Gastrocnemius medialis (tissue), 4 donors: ENCODE results near the gene RAD23B. TPM values are rescaled to one million over a fixed set of nuclear protein-coding genes. Genes with fewer than 3 reads are reported as not detected.

Experiments used
- ATAC-seq, 2 donors: fragments of 150-250 bp; one replicate each; pipeline ENCODE4 v1.9.1; 2016
- DNase-seq, 2 donors: peaks; one replicate each; pipeline ENCODE4 v3.0.0-alpha.2; 2019
- H3K27ac ChIP-seq, 4 donors: fragments of 200-600 bp; sonication (generic); 1 replicate in 1 of 4; 2 replicates in 3 of 4; pipeline ENCODE4 v1.5.1; 2016 to 2018; ENCODE audit warnings: mild to moderate bottlenecking in 2 of 4, moderate library complexity in 1 of 4
- H3K27me3 ChIP-seq, 3 donors: fragments of 200-600 bp; sonication (generic) in 2 of 3; 1 replicate in 1 of 3; 2 replicates in 2 of 3; pipeline versions ENCODE4 v1.5.1 to v1.6.0; 2016 to 2019; ENCODE audit warnings: mild to moderate bottlenecking in 1 of 3, moderate library complexity in 1 of 3
- H3K36me3 ChIP-seq, 2 donors: fragments of 200-600 bp; sonication (generic) in 1 of 2; one replicate each; pipeline ENCODE4 v1.5.1; 2017 to 2018
- H3K4me1 ChIP-seq, 2 donors: fragments of 200-600 bp; sonication (generic) in 1 of 2; one replicate each; pipeline ENCODE4 v1.5.1; 2016 to 2017; ENCODE audit warnings: mild to moderate bottlenecking in 2 of 2
- H3K4me3 ChIP-seq, 4 donors: fragments of 200-600 bp; sonication (generic) in 3 of 4; 1 replicate in 1 of 4; 2 replicates in 3 of 4; pipeline ENCODE4 v1.5.1; 2016 to 2019; ENCODE audit warnings: mild to moderate bottlenecking in 2 of 4
- H3K9me3 ChIP-seq, 3 donors: fragments of 200-600 bp; sonication (generic) in 2 of 3; 1 replicate in 1 of 3; 2 replicates in 2 of 3; pipeline ENCODE4 v1.5.1; 2016 to 2019
- POLR2A ChIP-seq, 2 donors: fragments of 450-650 bp; IDR thresholded peaks; one replicate each; pipeline ENCODE4 v1.6.1; 2017; ENCODE audit warnings: antibody characterized with exemption in 2 of 2, mild to moderate bottlenecking in 2 of 2, moderate library complexity in 2 of 2
- in situ Hi-C, 4 donors: fragments of 200-750 bp; cut with MboI; loops; one replicate each; pipeline versions ENCODE4 v1.15.0 to v1.8.0; 2017; ENCODE audit warnings: low sequenced_read_pairs in 4 of 4
- intact Hi-C: fragments of 100-400 bp; cut with DNase I; formaldehyde crosslinking; loops from one replicate; pipeline ENCODE4 v1.15.1; 2023; ENCODE audit warnings: low total_unique reads
- total RNA-seq, 4 donors: library from RNA; depleted of rRNA; stranded (reverse); fragments of >200 nt; gene quantifications; one replicate each; pipeline versions ENCODE4 v1.1.0 to v1.2.3, GENCODE V29; 2016
- TF ChIP-seq, protein P1 (sequence below), 5 experiments: fragments of 450-650 bp in 3 of 5; fragments of 200-600 bp in 2 of 5; sonication (generic) in 2 of 5; IDR thresholded peaks in 4 of 5; conservative IDR thresholded peaks in 1 of 5; 1 replicate in 4 of 5; 2 replicates in 1 of 5; pipeline ENCODE4 v1.5.1; 2016 to 2019; ENCODE audit warnings: antibody characterized with exemption in 5 of 5, mild to moderate bottlenecking in 3 of 5, moderate library complexity in 3 of 5

Gene RAD23B
- total RNA-seq, 4 donors from 2014 or later: 163 to 249 (median 188) TPM

- intact Hi-C loops: no loop called here
- H3K27me3 ChIP-seq: no peaks in the 10 kb centered on the region
- ATAC-seq (no peak), DNase-seq (no peak)
- H3K36me3 ChIP-seq: no peaks in the 10 kb centered on the region
- TF ChIP-seq, protein P1, sequence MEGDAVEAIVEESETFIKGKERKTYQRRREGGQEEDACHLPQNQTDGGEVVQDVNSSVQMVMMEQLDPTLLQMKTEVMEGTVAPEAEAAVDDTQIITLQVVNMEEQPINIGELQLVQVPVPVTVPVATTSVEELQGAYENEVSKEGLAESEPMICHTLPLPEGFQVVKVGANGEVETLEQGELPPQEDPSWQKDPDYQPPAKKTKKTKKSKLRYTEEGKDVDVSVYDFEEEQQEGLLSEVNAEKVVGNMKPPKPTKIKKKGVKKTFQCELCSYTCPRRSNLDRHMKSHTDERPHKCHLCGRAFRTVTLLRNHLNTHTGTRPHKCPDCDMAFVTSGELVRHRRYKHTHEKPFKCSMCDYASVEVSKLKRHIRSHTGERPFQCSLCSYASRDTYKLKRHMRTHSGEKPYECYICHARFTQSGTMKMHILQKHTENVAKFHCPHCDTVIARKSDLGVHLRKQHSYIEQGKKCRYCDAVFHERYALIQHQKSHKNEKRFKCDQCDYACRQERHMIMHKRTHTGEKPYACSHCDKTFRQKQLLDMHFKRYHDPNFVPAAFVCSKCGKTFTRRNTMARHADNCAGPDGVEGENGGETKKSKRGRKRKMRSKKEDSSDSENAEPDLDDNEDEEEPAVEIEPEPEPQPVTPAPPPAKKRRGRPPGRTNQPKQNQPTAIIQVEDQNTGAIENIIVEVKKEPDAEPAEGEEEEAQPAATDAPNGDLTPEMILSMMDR (IDR thresholded peaks at IDR 0.05 in 4 of 5, conservative IDR thresholded peaks at IDR 0.05 in 1 of 5): no peak
- TF ChIP-seq POLR2A (IDR thresholded peaks at IDR 0.05): no peak
- H3K27ac ChIP-seq: no peak overlapping the region
- no peaks in the 10 kb centered on the region for H3K9me3 ChIP-seq
- no peak overlapping the region for H3K4me3 ChIP-seq
- no peaks in the 10 kb centered on the region for H3K4me1 ChIP-seq
- in situ Hi-C loops: no loop called here
Measured at GRCh38 chr9:107268560-107268959, 14.5 kb upstream of the RAD23B start.

- Histone ChIP-seq H3K27ac (no peak overlapping the region), H3K4me3 (no peak overlapping the region), H3K36me3 (no peaks in the 10 kb centered on the region), H3K27me3 (no peaks in the 10 kb centered on the region), H3K9me3 (no peaks in the 10 kb centered on the region), H3K4me1 (no peaks in the 10 kb centered on the region)
- no peak for TF ChIP-seq POLR2A (IDR thresholded peaks at IDR 0.05)
- TF ChIP-seq, protein P1 (IDR thresholded peaks at IDR 0.05 in 4 of 5, conservative IDR thresholded peaks at IDR 0.05 in 1 of 5): no peak
- ATAC-seq: no peak
- in situ Hi-C loops: no loop called here
- intact Hi-C loops: no loop called here
- no peak for DNase-seq
Measured at GRCh38 chr9:107269254-107269653, 13.8 kb upstream of the RAD23B start.

DNA sequence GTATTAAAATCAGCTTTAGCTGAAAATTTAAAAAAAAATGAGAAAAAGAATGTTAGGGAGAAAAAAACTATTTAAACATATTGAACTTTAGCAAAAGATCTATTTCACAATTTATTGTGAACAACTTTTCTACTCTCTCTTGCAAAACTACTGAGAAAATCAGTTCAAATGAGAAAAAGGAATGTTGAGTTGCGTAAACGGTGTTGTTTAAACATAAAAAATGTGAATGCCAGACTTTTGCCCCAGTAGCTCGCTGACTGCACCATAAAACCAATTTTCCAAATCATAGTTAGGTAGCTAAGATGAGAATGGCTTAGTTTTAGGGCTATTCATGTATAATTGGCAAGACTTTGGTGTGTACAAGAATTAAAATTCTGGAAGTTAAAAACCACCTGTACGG, 13.4 kb upstream of the RAD23B start:
- no peak for TF ChIP-seq POLR2A (IDR thresholded peaks at IDR 0.05)
- TF ChIP-seq, protein P1 (IDR thresholded peaks at IDR 0.05 in 4 of 5, conservative IDR thresholded peaks at IDR 0.05 in 1 of 5): no peak

DNA sequence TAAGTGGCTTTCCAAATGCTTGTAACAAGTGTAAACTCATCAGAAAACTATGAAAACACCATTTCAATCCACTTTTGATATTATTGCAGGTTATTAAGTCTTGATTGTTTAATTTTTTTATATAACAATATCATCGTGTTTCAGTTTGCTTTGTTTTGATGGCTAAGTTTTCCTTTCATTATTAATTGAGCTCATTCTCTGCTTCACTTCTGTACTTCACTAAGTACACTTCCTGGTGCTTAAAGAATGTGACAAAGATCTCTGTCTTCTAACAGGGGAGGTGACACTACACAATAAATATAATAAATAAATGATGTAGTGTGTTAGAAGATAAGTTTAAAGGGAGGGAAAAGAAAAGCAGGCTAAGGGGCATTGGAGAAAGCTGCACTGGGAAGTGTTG, 13.0 kb upstream of the RAD23B start:
- no peak for DNase-seq
- no peak for ATAC-seq
- Histone ChIP-seq H3K27me3 (no peaks in the 10 kb centered on the region), H3K36me3 (no peaks in the 10 kb centered on the region), H3K9me3 (no peaks in the 10 kb centered on the region), H3K4me3 (no peak overlapping the region), H3K27ac (no peak overlapping the region), H3K4me1 (no peaks in the 10 kb centered on the region)
- intact Hi-C loops: no loop called here
- no peak for TF ChIP-seq POLR2A (IDR thresholded peaks at IDR 0.05)
- TF ChIP-seq, protein P1 (IDR thresholded peaks at IDR 0.05 in 4 of 5, conservative IDR thresholded peaks at IDR 0.05 in 1 of 5): no peak
- in situ Hi-C loops: no loop called here

More for the DNA sequence above, 13.4 kb upstream of the RAD23B start:
- in situ Hi-C loops: no loop called here
- intact Hi-C loops: no loop called here
- H3K27ac ChIP-seq: no peak overlapping the region
- H3K4me3 ChIP-seq: no peak overlapping the region
- no peaks in the 10 kb centered on the region for H3K9me3 ChIP-seq
- H3K36me3 ChIP-seq: no peaks in the 10 kb centered on the region
- H3K4me1 ChIP-seq: no peaks in the 10 kb centered on the region
- DNase-seq: no peak
- no peaks in the 10 kb centered on the region for H3K27me3 ChIP-seq
- no peak for ATAC-seq

GRCh38 chr9:107270580-107270979, 12.5 kb upstream of the RAD23B start:
- no peaks in the 10 kb centered on the region for H3K9me3 ChIP-seq
- intact Hi-C loops: no loop called here
- no peak overlapping the region for H3K27ac ChIP-seq
- no peaks in the 10 kb centered on the region for H3K36me3 ChIP-seq
- no peaks in the 10 kb centered on the region for H3K4me1 ChIP-seq
- DNase-seq (no peak), ATAC-seq (no peak)
- H3K4me3 ChIP-seq: no peak overlapping the region
- TF ChIP-seq, protein P1 (IDR thresholded peaks at IDR 0.05 in 4 of 5, conservative IDR thresholded peaks at IDR 0.05 in 1 of 5): no peak
- no peak for TF ChIP-seq POLR2A (IDR thresholded peaks at IDR 0.05)
- no peaks in the 10 kb centered on the region for H3K27me3 ChIP-seq
- in situ Hi-C loops: no loop called here
